ENCODE results near the gene CDHR1.

CDHR1 gene

DNA sequence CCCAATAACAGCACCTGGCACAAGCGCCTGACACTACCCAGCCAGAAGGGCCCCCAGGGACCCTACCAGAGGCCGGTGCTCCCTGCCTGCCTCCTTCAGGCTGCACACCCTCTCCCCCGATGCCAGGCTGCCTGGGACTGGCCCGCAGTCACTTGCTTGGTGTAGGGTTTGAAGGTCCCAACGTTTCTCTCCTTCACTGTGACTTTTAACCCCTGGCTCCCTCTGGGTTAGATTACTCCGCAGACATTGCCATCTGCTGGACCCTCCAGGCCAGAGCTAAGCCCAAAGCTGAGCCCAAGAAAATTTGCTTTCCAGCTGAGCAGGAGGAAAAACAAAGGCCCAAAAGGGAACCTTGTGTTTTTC, 6.9 kb downstream of the CDHR1 start:
- no peak for DNase-seq

- no peak for DNase-seq
Measured at GRCh38 chr10:84201682-84202081, 7.3 kb downstream of the CDHR1 start.

GRCh38 chr10:84202349-84202748, 8.0 kb downstream of the CDHR1 start:
- DNase-seq = no peak

DNA sequence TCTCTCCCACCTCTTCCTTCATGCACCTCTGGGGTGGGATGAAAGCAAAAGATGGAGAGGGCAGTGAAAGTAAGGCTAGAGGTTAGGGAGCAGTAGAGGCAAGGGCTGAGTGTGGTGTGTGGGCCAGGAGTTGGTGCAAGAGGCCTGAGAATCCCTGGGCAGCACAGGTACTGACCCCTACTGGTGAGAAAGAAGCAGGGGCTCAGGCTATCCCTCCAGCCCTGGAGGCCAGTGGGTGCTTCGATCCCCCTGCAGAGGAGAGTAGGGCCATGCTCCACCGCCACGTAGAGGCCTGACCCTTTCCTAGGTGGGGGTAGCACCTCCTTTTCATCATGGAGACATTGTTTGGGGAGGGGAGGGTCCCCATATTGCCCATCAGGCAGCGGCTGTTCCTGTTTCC, 9.8 kb downstream of the CDHR1 start:
- peak; percentile 1 for DNase-seq

DNA sequence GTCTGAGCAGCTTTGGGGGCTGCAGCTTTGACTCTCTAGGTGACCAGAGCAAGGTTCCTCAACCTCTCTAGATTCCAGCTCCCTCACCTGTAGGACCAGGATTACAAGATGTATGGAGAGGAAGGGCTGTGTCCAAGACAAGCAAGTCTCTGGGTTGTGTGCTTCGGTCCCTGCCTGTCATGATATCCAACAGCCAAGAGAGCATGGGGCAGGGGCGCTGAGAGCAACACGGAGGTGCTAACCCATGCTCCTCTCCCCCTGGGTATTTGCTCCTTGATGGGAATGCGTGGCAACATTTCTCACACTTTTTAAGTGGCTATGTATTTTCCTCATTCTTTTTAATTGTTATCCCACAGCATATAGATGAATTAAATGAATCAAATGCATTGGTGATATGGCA, 10.3 kb downstream of the CDHR1 start:
- DNase-seq = no peak

DNA sequence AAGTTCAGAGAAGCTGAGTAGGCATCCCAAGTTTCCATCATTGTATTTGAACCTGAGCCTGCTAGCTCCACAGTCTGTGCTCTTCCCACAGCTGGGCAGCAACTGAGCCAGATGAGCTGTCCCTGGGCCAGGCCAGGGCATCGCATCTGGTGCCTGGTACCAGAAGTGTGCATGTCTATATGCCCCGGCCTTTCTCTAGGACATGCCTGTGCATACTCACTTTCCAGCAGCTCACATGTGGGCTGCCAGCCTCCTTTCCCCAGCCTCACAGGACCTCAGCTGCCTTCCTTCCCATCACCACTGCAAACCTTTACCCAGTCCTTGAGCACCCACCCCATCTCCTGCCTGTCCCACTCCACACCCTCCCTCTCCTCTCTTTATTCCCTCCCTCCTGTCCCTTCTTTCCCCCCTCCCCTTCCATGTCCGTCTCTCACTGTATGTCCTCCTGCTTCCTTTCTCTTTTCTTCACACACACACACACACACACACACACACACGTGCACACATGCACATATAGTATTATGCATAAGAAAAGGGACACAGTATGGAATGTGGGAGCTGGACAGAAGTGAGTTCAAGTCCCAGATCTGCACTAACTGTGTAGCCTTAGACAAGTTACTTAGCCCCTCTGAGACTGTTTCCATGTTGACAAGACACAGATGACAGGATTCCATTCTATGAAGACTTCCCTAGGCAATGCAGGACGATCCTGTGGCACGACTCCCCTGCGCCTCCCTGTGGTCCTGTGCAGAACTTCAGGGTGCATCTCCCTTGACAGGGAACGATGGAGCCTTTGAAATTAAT, 10.9 kb downstream of the CDHR1 start:
- DNase-seq = peak; percentile 63

DNA sequence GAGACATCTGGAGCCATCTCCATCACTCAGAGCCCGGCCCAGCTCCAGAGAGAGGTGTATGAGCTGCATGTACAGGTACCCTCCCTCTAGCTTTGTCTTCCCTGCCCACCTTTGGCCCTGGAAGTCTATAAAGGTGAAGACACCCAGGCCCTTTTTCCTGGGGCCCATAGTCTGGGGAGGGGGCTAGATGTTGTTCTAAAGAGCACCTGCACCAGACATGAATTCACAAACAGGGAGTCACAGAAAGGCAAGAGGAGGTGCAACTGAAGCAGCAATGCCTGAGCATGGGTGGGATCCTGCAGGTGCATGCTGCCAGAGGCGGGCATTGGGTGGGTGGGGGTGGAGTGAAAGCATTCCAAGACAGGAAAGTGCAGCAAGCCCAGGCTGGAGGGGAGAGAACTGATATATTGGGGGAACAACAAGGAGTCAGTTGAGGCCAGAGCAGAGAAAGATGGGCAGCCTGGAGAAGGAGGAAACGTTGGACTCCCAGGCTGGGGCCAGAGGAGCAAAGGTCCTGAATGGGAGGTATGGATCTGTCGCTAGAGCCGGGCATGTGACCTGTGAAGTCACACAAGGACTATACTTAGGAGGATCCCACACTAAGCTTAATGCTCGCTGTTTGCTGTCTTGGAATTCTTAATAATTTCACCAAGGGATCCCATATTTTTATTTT, 11.7 kb downstream of the CDHR1 start:
- DNase-seq = no peak

DNA sequence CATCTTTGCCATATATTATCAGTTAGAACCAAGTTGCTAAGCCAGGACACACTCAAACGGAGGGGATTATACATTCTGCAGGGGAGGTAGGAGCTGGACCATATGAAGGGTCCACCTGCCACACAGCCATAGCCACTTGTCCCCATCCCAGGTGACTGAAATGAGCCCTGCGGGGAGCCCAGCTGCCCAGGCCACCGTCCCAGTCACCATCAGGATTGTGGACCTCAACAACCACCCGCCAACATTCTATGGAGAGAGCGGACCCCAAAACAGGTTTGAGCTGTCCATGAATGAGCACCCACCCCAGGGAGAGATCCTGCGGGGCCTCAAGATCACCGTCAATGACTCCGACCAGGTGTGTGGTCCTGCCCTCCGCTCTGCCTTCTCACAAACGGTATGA, 13.7 kb downstream of the CDHR1 start:
- DNase-seq = no peak

DNA sequence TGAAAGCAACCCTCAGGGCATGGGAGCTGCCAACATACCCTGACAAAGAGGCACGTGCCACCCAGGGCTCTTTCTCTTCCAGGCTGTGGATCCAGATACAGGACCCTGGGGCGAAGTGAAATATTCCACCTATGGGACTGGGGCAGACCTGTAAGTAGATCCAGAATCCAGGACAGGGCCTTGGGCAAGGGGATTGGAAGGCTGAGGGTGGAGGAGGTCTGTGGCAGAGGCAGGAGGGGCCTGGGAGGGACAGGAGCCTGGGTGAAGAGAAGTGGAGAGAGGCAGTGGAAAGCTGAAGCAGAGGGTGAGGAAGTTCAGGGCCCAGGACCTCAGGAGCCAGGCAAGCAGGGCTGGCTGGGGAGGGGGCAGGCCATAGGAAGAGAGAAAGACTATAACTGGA, 17.2 kb downstream of the CDHR1 start:
- DNase-seq = no peak

- no peak for DNase-seq
Measured at GRCh38 chr10:84212014-84212413, 17.7 kb downstream of the CDHR1 start.

- DNase-seq = no peak
Measured at GRCh38 chr10:84213076-84213475, 18.7 kb downstream of the CDHR1 start.

DNA sequence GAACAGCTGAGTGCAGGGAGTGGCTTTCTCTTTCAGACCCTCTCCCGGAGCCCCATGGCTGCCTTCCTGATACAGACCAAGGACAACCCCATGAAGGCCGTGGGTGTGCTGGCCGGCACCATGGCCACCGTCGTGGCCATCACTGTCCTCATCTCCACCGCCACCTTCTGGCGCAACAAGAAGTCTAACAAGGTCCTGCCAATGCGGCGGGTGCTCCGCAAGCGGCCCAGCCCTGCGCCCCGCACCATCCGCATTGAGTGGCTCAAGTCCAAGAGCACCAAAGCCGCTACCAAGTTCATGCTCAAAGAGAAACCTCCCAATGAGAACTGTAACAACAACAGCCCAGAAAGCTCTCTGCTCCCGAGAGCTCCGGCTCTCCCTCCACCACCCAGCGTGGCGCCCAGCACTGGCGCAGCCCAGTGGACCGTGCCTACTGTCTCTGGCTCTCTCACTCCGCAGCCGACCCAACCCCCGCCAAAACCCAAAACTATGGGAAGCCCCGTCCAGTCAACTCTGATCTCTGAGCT, 19.8 kb downstream of the CDHR1 start:
- no peak for DNase-seq

DNA sequence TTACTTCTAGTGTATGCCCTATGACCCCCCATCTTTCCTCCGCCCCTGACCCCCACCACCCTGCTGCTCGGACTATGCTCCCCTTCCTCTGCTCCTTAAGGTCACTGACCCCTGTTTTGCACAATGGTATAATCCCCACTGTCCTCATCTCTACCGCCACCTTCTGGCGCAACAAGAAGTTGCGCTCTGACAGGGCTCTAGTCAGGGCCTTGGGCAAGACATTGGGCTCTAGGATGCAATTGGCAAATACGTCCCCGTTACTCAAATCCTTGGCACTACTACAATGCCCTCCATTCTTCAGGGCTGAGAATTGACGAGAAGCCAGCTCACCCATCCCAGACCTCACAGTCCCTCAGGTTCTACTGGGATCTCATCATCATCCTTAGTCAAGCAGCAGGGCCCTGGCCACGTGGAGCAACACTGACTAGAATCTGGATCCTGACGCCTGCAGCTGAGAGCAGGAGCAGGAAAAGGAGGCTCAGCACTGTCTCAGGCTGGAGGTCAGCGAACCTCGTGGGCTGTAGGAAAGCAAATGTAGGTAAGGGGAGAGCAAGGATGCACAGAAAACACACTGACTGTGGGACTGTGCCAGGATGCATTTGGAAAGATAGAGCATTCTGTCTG, 20.4 kb downstream of the CDHR1 start:
- DNase-seq = peak; percentile 42

DNA sequence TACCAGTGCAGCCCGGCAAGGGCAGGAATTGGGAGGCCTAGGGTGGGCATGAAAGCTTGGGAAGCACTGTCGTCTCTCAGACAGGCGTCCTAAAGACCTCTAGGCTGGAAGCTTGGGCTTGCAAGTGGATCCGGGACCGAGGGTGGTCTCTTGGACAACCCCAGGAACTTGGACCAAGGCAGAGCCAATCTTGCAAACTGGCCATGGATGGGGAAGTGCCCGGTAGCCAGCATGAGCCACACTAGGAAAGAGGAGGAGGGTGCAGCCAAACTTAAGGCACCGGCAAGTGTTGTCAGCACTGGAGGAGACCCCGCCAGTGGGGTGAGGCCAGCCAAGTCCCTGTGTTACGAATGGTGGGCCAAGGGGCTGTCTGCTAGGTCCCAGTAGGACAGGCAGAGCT, 22.5 kb downstream of the CDHR1 start:
- DNase-seq = no peak

DNA sequence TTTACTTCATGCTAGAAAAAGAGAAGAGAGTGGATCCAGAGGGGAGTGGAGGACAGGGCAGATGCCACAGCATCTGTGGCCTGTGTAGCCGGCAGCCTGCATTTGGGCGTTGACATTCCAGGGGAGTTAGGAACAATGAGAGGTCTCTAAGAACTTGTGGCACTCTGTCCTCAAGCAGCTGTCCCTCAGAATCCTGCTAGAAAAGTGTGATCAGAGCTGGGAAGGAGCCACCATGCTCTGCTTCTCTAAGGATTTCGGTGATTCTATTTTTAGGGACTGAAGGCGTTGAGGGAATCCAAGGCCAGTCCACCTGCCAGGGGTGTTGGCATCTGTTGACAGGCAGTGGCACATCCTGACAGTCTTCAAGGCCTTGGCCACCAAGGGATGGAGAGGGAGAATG, 23.4 kb downstream of the CDHR1 start:
- DNase-seq = no peak

GRCh38 chr10:84221916-84222315, 27.6 kb downstream of the CDHR1 start:
- DNase-seq = no peak

DNA sequence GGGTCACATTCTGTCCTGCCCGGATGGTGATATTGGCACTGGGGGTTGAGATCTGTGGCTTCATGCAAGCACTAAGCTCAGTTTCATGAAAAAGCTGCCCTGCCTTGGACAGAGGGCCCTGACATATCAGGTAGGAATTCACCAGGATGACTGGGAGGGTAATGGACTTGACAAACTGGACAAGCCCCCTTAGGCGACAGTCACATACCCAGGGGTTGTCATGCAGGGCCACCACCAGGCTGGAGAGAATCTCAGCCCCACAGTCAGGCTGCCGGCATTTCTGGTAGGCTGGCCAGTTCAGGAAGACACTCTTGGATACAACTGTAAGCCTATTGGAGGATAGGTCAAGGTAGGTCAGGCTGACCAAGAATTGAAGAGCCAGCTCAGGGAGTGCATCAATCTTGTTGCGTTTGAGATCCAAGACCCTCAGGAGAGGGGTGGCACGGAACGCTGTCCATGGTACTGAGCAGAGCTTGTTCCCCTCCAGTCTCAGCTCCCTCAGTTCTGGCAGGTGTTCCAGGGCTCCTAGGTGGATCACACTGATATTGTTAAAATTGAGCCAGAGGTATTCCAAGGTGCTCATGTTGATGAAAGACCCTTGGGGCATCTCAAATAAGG, 30.2 kb downstream of the CDHR1 start:
- no peak for DNase-seq

DNA sequence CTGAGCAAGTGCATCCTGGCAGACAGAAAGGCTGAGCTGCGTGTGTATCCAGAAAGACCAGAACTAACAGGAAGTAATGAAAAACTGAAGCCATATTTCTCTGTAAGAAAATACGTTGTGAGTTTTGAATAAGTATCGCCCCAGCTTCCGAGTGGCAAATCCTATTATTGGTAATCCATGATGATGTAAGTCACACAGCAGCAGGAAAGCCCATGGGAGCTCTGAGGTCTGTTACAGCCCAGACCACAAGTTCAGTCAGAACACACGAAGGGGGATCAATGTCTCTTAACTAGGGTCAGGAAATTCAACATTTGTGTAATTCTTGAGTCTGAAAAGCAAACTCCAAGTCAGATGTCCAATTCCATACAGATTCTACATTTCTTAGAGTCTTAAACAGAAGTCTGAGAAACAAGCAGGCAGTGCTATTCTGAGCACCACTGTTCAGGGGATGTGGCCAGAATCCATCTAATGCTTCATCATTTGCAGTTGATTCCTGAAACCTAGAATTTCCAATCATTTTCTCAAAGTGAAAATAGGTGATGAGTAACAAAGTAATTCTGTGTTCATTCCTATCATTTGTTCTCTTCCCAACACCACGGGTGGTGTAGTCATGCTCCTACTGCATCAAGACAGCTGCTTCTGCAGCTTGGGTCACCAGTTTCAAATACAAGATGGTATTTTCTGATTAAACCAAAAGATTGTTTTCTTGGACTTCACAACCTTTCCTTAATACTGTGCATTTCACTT, 31.3 kb downstream of the CDHR1 start, which contains the start of gene LRIT2:
Gene LRIT2, minus strand, starts transcription at position 118 of the 747 bp plus-strand sequence. Its CDS starts 24 bp downstream, at position 94.
- no peak for DNase-seq

DNA sequence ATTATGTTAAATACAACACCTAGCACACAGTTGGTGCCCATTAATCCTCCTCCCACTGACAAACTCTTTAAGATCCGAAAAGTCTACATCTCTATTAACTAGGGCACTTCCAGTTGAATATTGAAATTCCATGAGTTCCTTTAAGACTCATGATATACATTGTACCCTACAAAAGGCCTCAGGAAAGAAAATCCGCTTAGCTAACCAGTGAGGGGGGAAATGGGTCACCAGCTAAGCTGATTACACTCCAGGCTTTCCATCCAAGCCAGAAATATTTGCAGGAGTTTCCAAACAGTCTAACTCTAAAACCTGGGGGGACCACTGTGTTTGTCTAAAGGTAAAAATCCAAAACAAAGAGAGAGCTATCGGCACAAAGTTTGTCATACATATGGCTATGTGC, 32.3 kb downstream of the CDHR1 start:
- DNase-seq = no peak

GRCh38 chr10:84227810-84228209, 33.5 kb downstream of the CDHR1 start:
- DNase-seq = no peak

- DNase-seq = no peak
Measured at GRCh38 chr10:84230359-84230758, 36.0 kb downstream of the CDHR1 start.

DNA sequence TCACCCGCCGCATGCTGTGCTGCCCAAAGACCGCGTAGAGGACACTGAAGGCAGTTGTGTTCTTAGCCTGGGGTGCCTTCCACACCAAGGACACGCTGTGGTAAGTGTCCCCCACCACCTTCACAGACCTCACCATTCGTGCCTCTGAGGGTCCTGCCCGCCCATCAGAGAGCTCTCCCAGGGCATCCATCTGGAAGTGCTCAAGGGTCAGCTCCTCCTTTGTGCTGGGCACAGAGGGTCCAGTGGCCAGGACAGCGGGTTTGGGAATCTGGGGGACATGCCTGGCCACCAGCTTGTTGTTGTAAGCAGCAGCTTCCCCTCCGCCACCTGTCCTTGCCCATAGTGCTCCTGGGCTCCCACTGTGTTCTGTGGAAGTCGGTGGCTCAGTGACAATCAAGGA, 38.0 kb downstream of the CDHR1 start:
- DNase-seq = no peak

DNA sequence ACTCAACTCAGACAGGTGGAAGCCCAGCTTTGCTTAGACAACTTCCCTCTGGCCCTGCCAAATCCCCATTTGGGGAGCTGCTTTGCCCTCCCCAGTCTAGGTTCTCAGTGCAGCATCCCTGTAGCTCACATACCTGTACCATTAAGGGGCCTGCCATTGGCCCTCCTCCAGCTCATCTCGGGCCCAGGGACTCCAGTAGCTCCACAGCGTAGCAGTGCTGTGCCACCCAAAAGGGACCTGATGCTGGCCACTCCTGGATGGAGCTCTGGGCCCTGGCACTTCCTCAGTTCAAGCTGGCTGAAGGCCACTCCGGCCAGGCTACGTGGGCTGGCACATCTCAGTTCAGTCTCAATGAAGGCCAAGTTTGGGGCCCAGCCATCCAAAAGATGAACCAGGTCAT, 39.6 kb downstream of the CDHR1 start:
- DNase-seq = no peak

Data from suppressor macrophage treated with lipopolysaccharide for 4 hours (primary cell).